Measurements from ENCODE around the gene PAK3. TPM values are rescaled to one million over a fixed set of nuclear protein-coding genes. Genes with fewer than 3 reads are reported as not detected.

PAK3 gene
- total and polyA plus RNA-seq, 12 donors = 0.68 to 10.3 (median 3.5) TPM

DNA sequence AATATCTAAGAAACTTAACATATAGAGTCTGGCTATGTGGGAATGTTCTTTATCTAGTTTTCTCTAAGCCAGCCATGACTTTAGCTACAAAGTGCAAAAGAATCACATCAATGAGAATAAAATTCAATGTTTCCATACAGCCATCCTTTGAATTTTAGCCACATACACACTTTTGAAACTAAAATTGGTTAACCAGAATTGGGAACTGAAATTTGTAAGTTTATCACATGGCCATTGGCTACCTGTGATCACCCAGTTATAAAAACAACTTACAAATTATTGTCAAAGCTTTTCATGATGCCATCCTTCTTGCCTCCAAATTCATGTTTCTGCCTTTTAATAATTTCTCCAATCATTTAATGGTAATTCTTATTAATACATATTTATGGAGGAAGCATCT lies 49.9 kb downstream of the PAK3 start:
- no peaks in the 10 kb centered on the region for H3K36me3 ChIP-seq (replicated peaks in 1 of 2)

DNA sequence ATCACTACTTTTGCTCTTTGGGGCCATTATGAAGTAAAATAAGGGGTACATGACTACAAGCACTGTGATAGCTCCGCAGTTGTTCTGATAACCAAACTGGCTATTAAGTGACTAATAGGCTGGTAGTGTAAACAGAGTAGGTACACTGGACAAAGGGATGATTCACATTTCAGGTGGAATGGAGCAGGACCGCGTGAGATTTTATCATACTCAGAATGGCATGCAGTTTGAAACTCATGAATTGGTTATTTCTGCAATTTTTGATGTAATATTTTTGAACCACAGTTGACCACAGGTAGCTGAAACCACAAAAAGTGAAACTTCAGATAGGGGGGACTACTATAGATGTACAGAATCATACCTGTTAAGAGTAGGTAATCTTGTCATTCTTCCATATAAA lies 55.8 kb downstream of the PAK3 start:
- TF ChIP-seq, protein P1, sequence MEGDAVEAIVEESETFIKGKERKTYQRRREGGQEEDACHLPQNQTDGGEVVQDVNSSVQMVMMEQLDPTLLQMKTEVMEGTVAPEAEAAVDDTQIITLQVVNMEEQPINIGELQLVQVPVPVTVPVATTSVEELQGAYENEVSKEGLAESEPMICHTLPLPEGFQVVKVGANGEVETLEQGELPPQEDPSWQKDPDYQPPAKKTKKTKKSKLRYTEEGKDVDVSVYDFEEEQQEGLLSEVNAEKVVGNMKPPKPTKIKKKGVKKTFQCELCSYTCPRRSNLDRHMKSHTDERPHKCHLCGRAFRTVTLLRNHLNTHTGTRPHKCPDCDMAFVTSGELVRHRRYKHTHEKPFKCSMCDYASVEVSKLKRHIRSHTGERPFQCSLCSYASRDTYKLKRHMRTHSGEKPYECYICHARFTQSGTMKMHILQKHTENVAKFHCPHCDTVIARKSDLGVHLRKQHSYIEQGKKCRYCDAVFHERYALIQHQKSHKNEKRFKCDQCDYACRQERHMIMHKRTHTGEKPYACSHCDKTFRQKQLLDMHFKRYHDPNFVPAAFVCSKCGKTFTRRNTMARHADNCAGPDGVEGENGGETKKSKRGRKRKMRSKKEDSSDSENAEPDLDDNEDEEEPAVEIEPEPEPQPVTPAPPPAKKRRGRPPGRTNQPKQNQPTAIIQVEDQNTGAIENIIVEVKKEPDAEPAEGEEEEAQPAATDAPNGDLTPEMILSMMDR (IDR thresholded peaks at IDR 0.05) = no peak
- no peak for TF ChIP-seq POLR2A (IDR thresholded peaks at IDR 0.05)
- 76 to 96% (median 89%) methylated on average over 3 of the region's 3 CpGs for WGBS, 4 donors

More for the DNA sequence above, 49.9 kb downstream of the PAK3 start:
- peaks cover 15% of the 10 kb centered on the region for H3K27me3 ChIP-seq
- H3K27ac ChIP-seq = no peak overlapping the region
- DNase-seq = no peak
- TF ChIP-seq, protein P1 (IDR thresholded peaks at IDR 0.05) = no peak
- TF ChIP-seq POLR2A (IDR thresholded peaks at IDR 0.05) = no peak
- no peak overlapping the region for H3K4me3 ChIP-seq
- H3K9me3 ChIP-seq (replicated peaks in 1 of 3) = no peaks in the 10 kb centered on the region
- intact Hi-C loops (cut with DNase I) = no loop called here
- H3K4me1 ChIP-seq (replicated peaks in 1 of 2) = no peaks in the 10 kb centered on the region

DNA sequence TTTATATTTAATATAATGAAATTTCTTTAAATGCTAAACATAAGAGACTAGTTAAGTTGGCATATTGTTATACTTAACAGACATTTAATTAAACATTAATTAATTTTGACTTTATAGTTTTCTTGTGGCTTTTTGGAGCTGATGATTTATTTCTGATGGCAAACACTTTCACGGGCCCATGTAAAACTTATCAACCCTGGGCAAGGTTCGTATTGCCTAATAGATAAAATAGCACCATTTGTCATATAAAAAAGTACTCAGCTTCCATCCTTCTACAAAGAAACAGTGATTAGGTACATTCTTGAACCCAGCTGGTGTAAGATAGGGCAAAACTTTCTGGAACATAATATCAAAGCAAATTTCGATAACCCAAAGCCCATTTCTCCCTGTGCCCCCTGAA lies 63.2 kb downstream of the PAK3 start:
- no peak overlapping the region for H3K27ac ChIP-seq
- no peak overlapping the region for H3K4me3 ChIP-seq
- H3K4me1 ChIP-seq (replicated peaks in 1 of 2) = no peaks in the 10 kb centered on the region
- no peaks in the 10 kb centered on the region for H3K9me3 ChIP-seq (replicated peaks in 1 of 3)
- intact Hi-C loops (cut with DNase I) = no loop called here
- DNase-seq = no peak
- 63 to 74% (median 66%) methylated on average over 3 of the region's 3 CpGs for WGBS, 4 donors
- no peaks in the 10 kb centered on the region for H3K36me3 ChIP-seq (replicated peaks in 1 of 2)
- peaks cover 12% of the 10 kb centered on the region for H3K27me3 ChIP-seq
- no peak for TF ChIP-seq POLR2A (IDR thresholded peaks at IDR 0.05)
- TF ChIP-seq, protein P1 (IDR thresholded peaks at IDR 0.05) = no peak

More for the DNA sequence above, 55.8 kb downstream of the PAK3 start:
- intact Hi-C loops (cut with DNase I) = no loop called here
- no peak for DNase-seq
- Histone ChIP-seq H3K27ac (no peak overlapping the region), H3K4me3 (no peak overlapping the region), H3K27me3 (peaks cover 10% of the 10 kb centered on the region), H3K4me1 (replicated peaks in 1 of 2) (no peaks in the 10 kb centered on the region), H3K9me3 (replicated peaks in 1 of 3) (no peaks in the 10 kb centered on the region), H3K36me3 (replicated peaks in 1 of 2) (no peaks in the 10 kb centered on the region)

DNA sequence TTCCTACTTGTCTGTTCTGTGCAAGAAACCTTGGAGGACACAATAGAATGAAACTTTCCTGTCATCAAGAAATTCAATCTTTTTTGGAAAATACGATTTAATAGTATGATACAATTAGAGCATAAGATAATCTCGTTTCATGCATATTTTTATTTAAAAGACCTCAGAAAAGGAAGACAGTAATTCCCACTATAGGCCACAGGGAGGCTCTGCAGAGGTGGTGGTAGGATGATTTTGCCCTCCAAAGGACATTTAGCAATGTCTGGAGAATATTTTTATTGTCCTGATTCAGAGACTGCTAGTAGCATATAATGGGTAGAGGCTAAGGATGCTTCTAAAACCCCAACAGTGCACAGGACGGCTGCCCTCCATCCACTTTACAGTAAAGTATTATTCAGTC lies 68.7 kb downstream of the PAK3 start:
- intact Hi-C loops (cut with DNase I) = no loop called here
- DNase-seq = no peak
- no peaks in the 10 kb centered on the region for H3K36me3 ChIP-seq (replicated peaks in 1 of 2)
- 26 to 42% (median 29%) methylated on average over 2 to 3 of the region's 3 CpGs for WGBS, 4 donors
- H3K4me3 ChIP-seq = no peak overlapping the region
- H3K27me3 ChIP-seq = peaks cover 27% of the 10 kb centered on the region
- no peaks in the 10 kb centered on the region for H3K4me1 ChIP-seq (replicated peaks in 1 of 2)
- no peak overlapping the region for H3K27ac ChIP-seq
- TF ChIP-seq POLR2A (IDR thresholded peaks at IDR 0.05) = no peak
- TF ChIP-seq, protein P1 (IDR thresholded peaks at IDR 0.05) = peak in 2 of 6 experiments; percentile 14 to 41
- H3K9me3 ChIP-seq (replicated peaks in 1 of 3) = no peaks in the 10 kb centered on the region

All from adrenal gland (tissue), 12 donors.